Measurements from ENCODE around the gene PARD3. TPM values are rescaled to one million over a fixed set of nuclear protein-coding genes. Genes with fewer than 3 reads are reported as not detected.
"Not testable (repeated sequence)": the region's sequence is repeated elsewhere in the genome, so short reads cannot be mapped to it uniquely, and the experiment has no call there.

PARD3 gene
- total RNA-seq, 1 donor from 2014 or later = 1.7 TPM

- intact Hi-C loops (cut with micrococcal nuclease) = no loop called here
- H3K36me3 Mint-ChIP-seq (ENCODE audit: low read depth) = no peaks in the 10 kb centered on the region
These were observed 48.9 kb downstream of the PARD3 start for GRCh38 chr10:34766266-34766600.

GRCh38 chr10:34764472-34764946 lies 50.6 kb downstream of the PARD3 start:
- Mint-ChIP-seq H3K9me3 (no peaks in the 10 kb centered on the region), H3K4me3 (no peak overlapping the region), H3K36me3 (ENCODE audit: low read depth) (no peaks in the 10 kb centered on the region), H3K27me3 (ENCODE audit: insufficient read depth) (peaks cover 6% of the 10 kb centered on the region), H3K27ac (no peak overlapping the region), H3K4me1 (ENCODE audit: low read depth) (no peaks in the 10 kb centered on the region)
- intact Hi-C loops (cut with micrococcal nuclease) = no loop called here
- no peak for DNase-seq (ENCODE audit: low spot score)

More at GRCh38 chr10:34766266-34766600, 48.9 kb downstream of the PARD3 start:
- no peak for DNase-seq (ENCODE audit: low spot score)
- peaks cover 9% of the 10 kb centered on the region for H3K27me3 Mint-ChIP-seq (ENCODE audit: insufficient read depth)
- H3K4me1 Mint-ChIP-seq (ENCODE audit: low read depth) = no peaks in the 10 kb centered on the region
- no peak overlapping the region for H3K4me3 Mint-ChIP-seq
- H3K27ac Mint-ChIP-seq = no peak overlapping the region
- H3K9me3 Mint-ChIP-seq = no peaks in the 10 kb centered on the region

GRCh38 chr10:34762603-34763299 lies 52.3 kb downstream of the PARD3 start:
- intact Hi-C loops (cut with micrococcal nuclease) = no loop called here
- no peak overlapping the region for H3K4me3 Mint-ChIP-seq
- H3K27me3 Mint-ChIP-seq (ENCODE audit: insufficient read depth) = peaks cover 9% of the 10 kb centered on the region
- peaks cover 9% of the 10 kb centered on the region for H3K4me1 Mint-ChIP-seq (ENCODE audit: low read depth)
- H3K9me3 Mint-ChIP-seq = no peaks in the 10 kb centered on the region
- H3K36me3 Mint-ChIP-seq (ENCODE audit: low read depth) = no peaks in the 10 kb centered on the region
- no peak overlapping the region for H3K27ac Mint-ChIP-seq
- DNase-seq (ENCODE audit: low spot score) = no peak

DNA sequence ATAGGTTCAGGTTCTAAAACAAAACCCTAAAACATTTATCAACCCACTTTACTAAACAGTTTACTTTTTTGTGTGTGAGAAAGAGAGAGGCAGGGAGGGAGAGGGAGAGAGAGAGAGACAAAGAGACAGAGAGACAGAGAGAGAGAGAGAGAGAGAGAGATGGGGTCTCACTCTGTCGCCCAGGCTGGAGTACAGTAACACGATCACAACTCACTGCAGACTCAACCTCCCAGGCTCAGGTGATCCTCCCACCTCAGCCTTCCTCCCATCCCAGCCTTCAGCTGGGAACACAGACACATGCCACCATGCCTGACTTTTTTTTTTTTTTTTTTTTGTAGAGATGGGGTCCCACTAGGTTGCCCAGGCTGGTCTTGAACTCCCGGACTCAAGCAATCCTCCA lies 52.9 kb downstream of the PARD3 start:
- intact Hi-C loops (cut with micrococcal nuclease) = no loop called here
- H3K36me3 Mint-ChIP-seq (ENCODE audit: low read depth) = no peaks in the 10 kb centered on the region
- H3K4me3 Mint-ChIP-seq = no peak overlapping the region
- H3K9me3 Mint-ChIP-seq = no peaks in the 10 kb centered on the region
- H3K27ac Mint-ChIP-seq = no peak overlapping the region
- peaks cover 9% of the 10 kb centered on the region for H3K4me1 Mint-ChIP-seq (ENCODE audit: low read depth)
- H3K27me3 Mint-ChIP-seq (ENCODE audit: insufficient read depth) = peaks cover 9% of the 10 kb centered on the region
- no peak for DNase-seq (ENCODE audit: low spot score)

- H3K4me1 Mint-ChIP-seq (ENCODE audit: low read depth) = peaks cover 9% of the 10 kb centered on the region
- intact Hi-C loops (cut with micrococcal nuclease) = no loop called here
- H3K4me3 Mint-ChIP-seq = no peak overlapping the region
- no peaks in the 10 kb centered on the region for H3K9me3 Mint-ChIP-seq
- H3K36me3 Mint-ChIP-seq (ENCODE audit: low read depth) = no peaks in the 10 kb centered on the region
- DNase-seq (ENCODE audit: low spot score) = no peak
- peaks cover 9% of the 10 kb centered on the region for H3K27me3 Mint-ChIP-seq (ENCODE audit: insufficient read depth)
- no peak overlapping the region for H3K27ac Mint-ChIP-seq
These were observed 53.6 kb downstream of the PARD3 start for GRCh38 chr10:34761453-34761852.

DNA sequence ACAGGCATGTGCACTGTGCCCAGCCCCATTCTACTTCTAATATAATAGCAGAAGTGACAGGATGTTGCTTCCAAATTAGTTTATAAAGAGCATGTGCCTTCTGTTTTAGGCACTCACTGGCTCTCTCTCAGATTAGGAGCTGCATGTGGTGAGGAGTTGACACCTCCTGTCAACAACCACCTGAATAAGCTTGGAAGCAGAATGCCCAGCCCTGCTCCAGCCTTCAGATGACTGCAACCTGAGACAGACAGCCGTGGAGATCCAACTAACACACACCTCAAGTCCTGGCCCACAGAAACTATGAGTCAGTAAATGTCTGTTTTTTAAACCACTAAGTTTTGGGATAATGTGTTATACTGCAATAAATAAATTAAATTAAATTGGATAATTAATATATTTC lies 54.5 kb downstream of the PARD3 start:
- Mint-ChIP-seq H3K27me3 (ENCODE audit: insufficient read depth) (peaks cover 9% of the 10 kb centered on the region), H3K4me1 (ENCODE audit: low read depth) (peaks cover 9% of the 10 kb centered on the region), H3K9me3 (no peaks in the 10 kb centered on the region), H3K4me3 (no peak overlapping the region), H3K36me3 (ENCODE audit: low read depth) (no peaks in the 10 kb centered on the region), H3K27ac (no peak overlapping the region)
- intact Hi-C loops (cut with micrococcal nuclease) = no loop called here
- no peak for DNase-seq (ENCODE audit: low spot score)

- intact Hi-C loops (cut with micrococcal nuclease) = no loop called here
- no peak for DNase-seq (ENCODE audit: low spot score)
- H3K9me3 Mint-ChIP-seq = no peaks in the 10 kb centered on the region
- H3K4me3 Mint-ChIP-seq = no peak overlapping the region
- no peak overlapping the region for H3K27ac Mint-ChIP-seq
- no peaks in the 10 kb centered on the region for H3K36me3 Mint-ChIP-seq (ENCODE audit: low read depth)
- peaks cover 9% of the 10 kb centered on the region for H3K27me3 Mint-ChIP-seq (ENCODE audit: insufficient read depth)
- H3K4me1 Mint-ChIP-seq (ENCODE audit: low read depth) = peaks cover 9% of the 10 kb centered on the region
These were observed 55.3 kb downstream of the PARD3 start for GRCh38 chr10:34759837-34760215.

GRCh38 chr10:34759161-34759836 lies 55.8 kb downstream of the PARD3 start:
- DNase-seq (ENCODE audit: low spot score) = no peak
- peaks cover 9% of the 10 kb centered on the region for H3K27me3 Mint-ChIP-seq (ENCODE audit: insufficient read depth)
- H3K4me3 Mint-ChIP-seq = no peak overlapping the region
- H3K27ac Mint-ChIP-seq = no peak overlapping the region
- intact Hi-C loops (cut with micrococcal nuclease) = no loop called here
- H3K36me3 Mint-ChIP-seq (ENCODE audit: low read depth) = no peaks in the 10 kb centered on the region
- H3K9me3 Mint-ChIP-seq = no peaks in the 10 kb centered on the region
- H3K4me1 Mint-ChIP-seq (ENCODE audit: low read depth) = peaks cover 9% of the 10 kb centered on the region

- H3K27ac Mint-ChIP-seq = no peak overlapping the region
- peaks cover 9% of the 10 kb centered on the region for H3K4me1 Mint-ChIP-seq (ENCODE audit: low read depth)
- DNase-seq (ENCODE audit: low spot score) = no peak
- intact Hi-C loops (cut with micrococcal nuclease) = no loop called here
- H3K36me3 Mint-ChIP-seq (ENCODE audit: low read depth) = no peaks in the 10 kb centered on the region
- H3K27me3 Mint-ChIP-seq (ENCODE audit: insufficient read depth) = peaks cover 9% of the 10 kb centered on the region
- no peak overlapping the region for H3K4me3 Mint-ChIP-seq
- no peaks in the 10 kb centered on the region for H3K9me3 Mint-ChIP-seq
These were observed 56.6 kb downstream of the PARD3 start for GRCh38 chr10:34758447-34758996.

GRCh38 chr10:34757933-34758332 lies 57.2 kb downstream of the PARD3 start:
- no peak for DNase-seq (ENCODE audit: low spot score)
- no peak overlapping the region for H3K27ac Mint-ChIP-seq
- no peak overlapping the region for H3K4me3 Mint-ChIP-seq
- peaks cover 9% of the 10 kb centered on the region for H3K4me1 Mint-ChIP-seq (ENCODE audit: low read depth)
- intact Hi-C loops (cut with micrococcal nuclease) = no loop called here
- peaks cover 9% of the 10 kb centered on the region for H3K27me3 Mint-ChIP-seq (ENCODE audit: insufficient read depth)
- no peaks in the 10 kb centered on the region for H3K36me3 Mint-ChIP-seq (ENCODE audit: low read depth)
- no peaks in the 10 kb centered on the region for H3K9me3 Mint-ChIP-seq

DNA sequence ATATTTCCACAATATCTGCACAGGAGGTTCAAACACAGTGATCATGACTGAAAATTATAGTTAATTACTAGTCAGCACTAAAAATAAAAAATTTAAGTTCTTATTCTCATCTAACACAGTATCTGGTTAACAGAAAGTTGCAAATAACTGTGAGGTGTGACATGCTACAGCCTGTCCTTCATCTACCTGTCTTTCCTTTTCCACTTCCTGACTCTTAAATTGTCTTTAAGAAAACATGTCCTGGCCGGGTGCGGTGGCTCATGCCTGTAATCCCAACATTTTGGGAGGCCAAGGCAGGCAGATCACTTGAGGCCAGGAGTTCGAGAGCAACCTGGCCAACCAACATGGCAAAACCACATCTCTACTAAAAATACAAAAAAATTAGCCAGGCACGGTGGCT lies 57.9 kb downstream of the PARD3 start:
- H3K4me3 Mint-ChIP-seq; intact Hi-C loops (cut with micrococcal nuclease); H3K9me3 Mint-ChIP-seq; H3K4me1 Mint-ChIP-seq (ENCODE audit: low read depth); H3K27me3 Mint-ChIP-seq (ENCODE audit: insufficient read depth); H3K36me3 Mint-ChIP-seq (ENCODE audit: low read depth); DNase-seq (ENCODE audit: low spot score); H3K27ac Mint-ChIP-seq: not testable (repeated sequence)

- no peak for DNase-seq (ENCODE audit: low spot score)
- Mint-ChIP-seq H3K27me3 (ENCODE audit: insufficient read depth) (peaks cover 3% of the 10 kb centered on the region), H3K9me3 (no peaks in the 10 kb centered on the region), H3K36me3 (ENCODE audit: low read depth) (no peaks in the 10 kb centered on the region), H3K4me1 (ENCODE audit: low read depth) (peaks cover 9% of the 10 kb centered on the region), H3K27ac (no peak overlapping the region), H3K4me3 (no peak overlapping the region)
- intact Hi-C loops (cut with micrococcal nuclease) = no loop called here
These were observed 58.5 kb downstream of the PARD3 start for GRCh38 chr10:34756584-34756983.

- Mint-ChIP-seq H3K27me3 (ENCODE audit: insufficient read depth) (peaks cover 5% of the 10 kb centered on the region), H3K36me3 (ENCODE audit: low read depth) (no peaks in the 10 kb centered on the region), H3K4me1 (ENCODE audit: low read depth) (peaks cover 2% of the 10 kb centered on the region), H3K4me3 (no peak overlapping the region), H3K9me3 (no peaks in the 10 kb centered on the region), H3K27ac (no peak overlapping the region)
- intact Hi-C loops (cut with micrococcal nuclease) = no loop called here
- no peak for DNase-seq (ENCODE audit: low spot score)
These were observed 61.9 kb downstream of the PARD3 start for GRCh38 chr10:34753014-34753757.

All from activated T-helper 1 cell treated with anti-CD3 and anti-CD28 coated beads, Interleukin-12 subunit alpha, Interleukin-12 subunit beta, Interleukin-2, Interleukin-4 antibody, amounts not matched to agents 30 ng/mL and 10 ng/mL and 1 ng/mL, durations not matched to agents 14 hours and 24 hours and 36 hours (primary cell).